K562 (cell line): ENCODE data around the gene KCNH3. TPM values are rescaled to one million over a fixed set of nuclear protein-coding genes. Genes with fewer than 3 reads are reported as not detected.

Experiments
- ATAC-seq: fragments of 200-7000 bp; cut with Tn5 transposase; 3 replicates; pipeline ENCODE4 v1.9.1; 2020; ENCODE audit warnings: moderate library complexity
- BruUV-seq: library from RNA; stranded (reverse); fragments of 400-500 nt; replicated peaks from 2 replicates; lab custom pipeline; 2021; lab: Mats Ljungman, UMichigan
- CTCF ChIA-PET: fragments of 300-600 bp; formaldehyde crosslinking; extraction: SDS; loops from one replicate; lab custom pipeline; 2021; ENCODE audit warnings: low intra/inter-chr PET ratio; lab: Yijun Ruan, JAX
- POLR2A ChIA-PET: fragments of 300-600, 350-650 bp; sonication (Branson Sonifier 250); formaldehyde crosslinking; extraction: SDS; loops from one replicate; lab custom pipeline; 2021; ENCODE audit warnings: antibody characterized with exemption, inconsistent platforms; lab: Yijun Ruan, JAX
- DNase-seq, 4 experiments: peaks; one replicate each; pipeline versions ENCODE4 v3.0.0 to v3.0.0-alpha.2; 2011 to 2018; ENCODE audit warnings: low spot score in 3 of 4, mixed read lengths in 3 of 4; ENCODE audit errors: extremely low read depth in 1 of 4
- FAIRE-seq: peaks from 2 replicates; lab custom pipeline; 2011; peaks lifted over from hg19 to GRCh38; lab: Jason Lieb, UNC
- H2AFZ ChIP-seq: 2 replicates; pipeline ENCODE4 v1.6.0; 2011; ENCODE audit warnings: low read depth, low read length, control low read depth, inconsistent platforms
- H3K27ac ChIP-seq: fragments of 200-600 bp; 3 replicates; pipeline ENCODE4 v1.8.0; 2011; ENCODE audit warnings: low read depth, mild to moderate bottlenecking, control low read depth, inconsistent platforms, low read length, moderate library complexity, mixed read lengths; ENCODE audit errors: extremely low read depth
- H3K27me3 ChIP-seq, 2 experiments: fragments of 300-600 bp in 1 of 2; 2 replicates in 1 of 2; 3 replicates in 1 of 2; pipeline versions ENCODE4 v1.6.0 to v1.8.0; 2011; ENCODE audit warnings: inconsistent platforms in 2 of 2, low read length in 2 of 2, mild to moderate bottlenecking in 1 of 2, mixed read lengths in 1 of 2, moderate library complexity in 1 of 2; ENCODE audit not compliant: control insufficient read depth in 2 of 2, insufficient read depth in 2 of 2
- H3K36me3 ChIP-seq: fragments of 300-600 bp; 3 replicates; pipeline ENCODE4 v1.8.0; 2011; ENCODE audit warnings: mild to moderate bottlenecking, low read length, inconsistent platforms; ENCODE audit not compliant: control insufficient read depth, insufficient read depth
- H3K4me1 ChIP-seq, 2 experiments: fragments of 200-600 bp in 1 of 2; replicated peaks in 1 of 2; 2 replicates in 1 of 2; 3 replicates in 1 of 2; pipeline versions ENCODE4 v1.5.1 to v1.8.0; 2011; ENCODE audit warnings: inconsistent platforms in 2 of 2, low read length in 2 of 2, mild to moderate bottlenecking in 1 of 2, mixed read lengths in 1 of 2, moderate library complexity in 1 of 2; ENCODE audit not compliant: control insufficient read depth in 2 of 2, insufficient read depth in 2 of 2
- H3K4me2 ChIP-seq: 2 replicates; pipeline ENCODE4 v1.6.1; 2011; ENCODE audit warnings: low read length, control low read depth, inconsistent platforms, mixed read lengths; ENCODE audit not compliant: insufficient read depth
- H3K4me3 ChIP-seq: fragments of 200-600 bp; sonication (generic), shearing (Covaris generic); 2 replicates; pipeline ENCODE4 v1.5.1; 2016; ENCODE audit warnings: control low read depth, inconsistent platforms
- H3K79me2 ChIP-seq: fragments of 200-600 bp; 3 replicates; pipeline ENCODE4 v1.8.0; 2011; ENCODE audit warnings: low read length, inconsistent platforms; ENCODE audit not compliant: control insufficient read depth, insufficient read depth
- H3K9ac ChIP-seq, 2 experiments: 2 replicates each; pipeline versions ENCODE4 v1.6.0 to v1.6.1; 2011; ENCODE audit warnings: low read depth in 2 of 2, low read length in 2 of 2, control low read depth in 1 of 2, inconsistent platforms in 1 of 2, mild to moderate bottlenecking in 1 of 2, mixed read lengths in 1 of 2; ENCODE audit not compliant: insufficient read depth in 1 of 2
- H3K9me1 ChIP-seq: one replicate; pipeline ENCODE4 v1.6.0; 2011; ENCODE audit warnings: inconsistent platforms, mild to moderate bottlenecking, low read length, moderate library complexity; ENCODE audit not compliant: control insufficient read depth, insufficient read depth
- H3K9me3 ChIP-seq: replicated peaks from 2 replicates; pipeline ENCODE4 v1.5.1; 2011; ENCODE audit warnings: low read depth, low read length, inconsistent platforms; ENCODE audit not compliant: control insufficient read depth, insufficient read depth
- H4K20me1 ChIP-seq: replicated peaks from 2 replicates; pipeline ENCODE4 v1.6.1; 2011; ENCODE audit warnings: low read length, inconsistent platforms, mixed read lengths; ENCODE audit not compliant: control insufficient read depth, insufficient read depth
- FOSL1 ChIP-seq: fragments of 200-800 bp; sonication (Bioruptor generic); conservative IDR thresholded peaks from 2 replicates; pipeline ENCODE4 v1.6.1; 2016; ENCODE audit warnings: missing genetic modification characterization, missing compliant biosample characterization
- JUN ChIP-seq, 2 experiments: sonication (generic) in 1 of 2; formaldehyde crosslinking in 1 of 2; IDR thresholded peaks; 2 replicates each; pipeline versions ENCODE4 v1.6.1 to v1.8.0; 2012 to 2022; ENCODE audit warnings: borderline replicate concordance in 2 of 2, mild to moderate bottlenecking in 2 of 2, improper control_type of control experiment in 1 of 2, low read depth in 1 of 2, low read length in 1 of 2, missing genetic modification reagents in 1 of 2
- RCOR1 ChIP-seq, 2 experiments: IDR thresholded peaks; 2 replicates each; pipeline ENCODE4 v1.6.1; 2012; ENCODE audit warnings: low read depth in 2 of 2, low read length in 2 of 2, borderline replicate concordance in 1 of 2, improper control_type of control experiment in 1 of 2
- SMAD3 ChIP-seq: fragments of 450-650 bp; formaldehyde crosslinking; conservative IDR thresholded peaks from 2 replicates; pipeline ENCODE4 v1.4.0; 2020; ENCODE audit warnings: mild to moderate bottlenecking
- ZFP36 ChIP-seq: fragments of 150-350 bp; IDR thresholded peaks from 2 replicates; pipeline ENCODE4 v1.6.1; 2018; ENCODE audit warnings: low read length, low read depth; ENCODE audit not compliant: partially characterized antibody
- WGBS: fragments of 100-300 bp; shearing (Covaris generic); methylation state at CpG from one replicate; pipeline ENCODE4 v1.1.6; 2016; ENCODE audit warnings: low coverage, mixed read lengths; ENCODE audit not compliant: insufficient coverage; ENCODE audit errors: missing lambda C conversion rate; 5-methylcytosine and 5-hydroxymethylcytosine counted together
- in situ Hi-C: fragments of 300-500 bp; cut with MboI; formaldehyde crosslinking; loops from 4 replicates; pipeline ENCODE4 v1.15.0; 2018; ENCODE audit warnings: inconsistent platforms, mixed read lengths
- intact Hi-C: fragments of 100-400 bp; cut with micrococcal nuclease; formaldehyde crosslinking; loops from 2 replicates; pipeline ENCODE4 v1.14.2; 2022
- polyA plus RNA-seq, 8 experiments: library from polyadenylated mRNA; depleted of rRNA in 4 of 8; stranded (reverse) in 5 of 8; unstranded in 3 of 8; fragments of >200 nt; fragmentation: Nextera tagmentation in 2 of 8; fragmentation: Illumina TruSeq in 1 of 8; extraction: Ambion mirVana in 2 of 8; extraction: Trizol in 1 of 8; gene quantifications; 2 replicates each; pipeline versions ENCODE4 v1.2.1 to v1.2.3, GENCODE V29; 2011 to 2014; ENCODE audit warnings: inconsistent platforms in 1 of 8, missing spikeins in 1 of 8
- total RNA-seq, 7 experiments: library from RNA; depleted of rRNA in 6 of 7; stranded (reverse); fragments of >200 nt in 6 of 7; fragmentation: Illumina TruSeq in 2 of 7; extraction: Trizol in 2 of 7; gene quantifications; 2 replicates each; pipeline versions ENCODE4 v1.2.1 to v1.2.3, GENCODE V29; 2011 to 2021; ENCODE audit warnings: low replicate concordance in 1 of 7
- TF ChIP-seq, protein P1 (sequence below): sonication (generic); formaldehyde crosslinking; IDR thresholded peaks from 2 replicates; pipeline ENCODE4 v1.8.1; 2023; ENCODE audit warnings: mild to moderate bottlenecking, missing genetic modification reagents

The KCNH3 gene
- total and polyA plus RNA-seq, 9 of the 15 experiments (the other 6 are each of a cell fraction or from before 2014, with no cell fraction given) = 0.01 to 0.09 TPM; not detected in 7

- TF ChIP-seq, protein P1, sequence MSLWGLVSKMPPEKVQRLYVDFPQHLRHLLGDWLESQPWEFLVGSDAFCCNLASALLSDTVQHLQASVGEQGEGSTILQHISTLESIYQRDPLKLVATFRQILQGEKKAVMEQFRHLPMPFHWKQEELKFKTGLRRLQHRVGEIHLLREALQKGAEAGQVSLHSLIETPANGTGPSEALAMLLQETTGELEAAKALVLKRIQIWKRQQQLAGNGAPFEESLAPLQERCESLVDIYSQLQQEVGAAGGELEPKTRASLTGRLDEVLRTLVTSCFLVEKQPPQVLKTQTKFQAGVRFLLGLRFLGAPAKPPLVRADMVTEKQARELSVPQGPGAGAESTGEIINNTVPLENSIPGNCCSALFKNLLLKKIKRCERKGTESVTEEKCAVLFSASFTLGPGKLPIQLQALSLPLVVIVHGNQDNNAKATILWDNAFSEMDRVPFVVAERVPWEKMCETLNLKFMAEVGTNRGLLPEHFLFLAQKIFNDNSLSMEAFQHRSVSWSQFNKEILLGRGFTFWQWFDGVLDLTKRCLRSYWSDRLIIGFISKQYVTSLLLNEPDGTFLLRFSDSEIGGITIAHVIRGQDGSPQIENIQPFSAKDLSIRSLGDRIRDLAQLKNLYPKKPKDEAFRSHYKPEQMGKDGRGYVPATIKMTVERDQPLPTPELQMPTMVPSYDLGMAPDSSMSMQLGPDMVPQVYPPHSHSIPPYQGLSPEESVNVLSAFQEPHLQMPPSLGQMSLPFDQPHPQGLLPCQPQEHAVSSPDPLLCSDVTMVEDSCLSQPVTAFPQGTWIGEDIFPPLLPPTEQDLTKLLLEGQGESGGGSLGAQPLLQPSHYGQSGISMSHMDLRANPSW = no peak
- TF ChIP-seq JUN (IDR thresholded peaks at IDR 0.05; ENCODE audit: borderline replicate concordance, low read depth, low read length) = no peak
- TF ChIP-seq JUN (CRISPR knock-in tag; IDR thresholded peaks at IDR 0.05; ENCODE audit: borderline replicate concordance) = no peak
- TF ChIP-seq RCOR1 (IDR thresholded peaks at IDR 0.05; ENCODE audit: borderline replicate concordance in 1 of 2, low read depth in 2 of 2, low read length in 2 of 2) = no peak
Measured at GRCh38 chr12:49512546-49512945, 26.3 kb upstream of the KCNH3 start (continued).

GRCh38 chr12:49515266-49515665 is 23.6 kb upstream of the KCNH3 start:
- in situ Hi-C loops = loop anchor here (5.0 kb wide), 1 partner anchor 153 kb away; no protein-coding TSS in a partner anchor

More at GRCh38 chr12:49515266-49515665, 23.6 kb upstream of the KCNH3 start:
- Histone ChIP-seq H3K36me3 (no peaks in the 10 kb centered on the region), H3K9ac (no peak overlapping the region), H3K27me3 (no peaks in the 10 kb centered on the region), H3K79me2 (no peaks in the 10 kb centered on the region), H4K20me1 (no peaks in the 10 kb centered on the region), H3K4me2 (no peak overlapping the region), H3K9me1 (no peaks in the 10 kb centered on the region), H3K9me3 (no peaks in the 10 kb centered on the region), H3K4me3 (no peak overlapping the region), H2AFZ (no peak overlapping the region), H3K4me1 (no peaks in the 10 kb centered on the region), H3K27ac (no peak overlapping the region)
- TF ChIP-seq SMAD3 (CRISPR knock-in tag) = no peak
- TF ChIP-seq FOSL1 (tag) = peak; percentile 36; the same call in 1 of the 2 replicates
- no peak for TF ChIP-seq ZFP36
- no peak for ATAC-seq
- intact Hi-C loops = no loop called here
- 56% methylated on average over 5 of the region's 5 CpGs for WGBS
- ChIA-PET POLR2A (no interaction called here), CTCF (interaction anchor here (1.1 to 8.1 kb wide), 4 partner anchors 38 to 227 kb away, joined by 3 to 185 read pairs (median 7); no protein-coding TSS in a partner anchor)
- FAIRE-seq = no peak
- no TSS peak for BruUV-seq
- no peak for DNase-seq
